Activated naive CD8-positive, alpha-beta T cell treated with anti-CD3 and anti-CD28 coated beads, Interleukin-2, amount 50 U/mL, for 24 hours (primary cell): ENCODE measurements around the gene SYCE1L.
"Not testable (repeated sequence)": the region's sequence is repeated elsewhere in the genome, so short reads cannot be mapped to it uniquely, and the experiment has no call there.

Experiments used
- ATAC-seq: fragments of 150-1000 bp; cut with Tn5 transposase; one replicate; pipeline ENCODE4 v1.10.0; 2021
- DNase-seq: peaks from one replicate; pipeline ENCODE4 v3.0.0; 2021
- H3K27ac Mint-ChIP-seq: one replicate; pipeline ENCODE4 v1.8.0; 2021; ENCODE audit warnings: mild to moderate bottlenecking, mixed read lengths
- H3K27me3 Mint-ChIP-seq: one replicate; pipeline ENCODE4 v1.8.0; 2021; ENCODE audit warnings: mixed read lengths
- H3K36me3 Mint-ChIP-seq: one replicate; pipeline ENCODE4 v1.8.0; 2021; ENCODE audit warnings: low read depth, mixed read lengths
- H3K4me1 Mint-ChIP-seq: one replicate; pipeline ENCODE4 v1.8.0; 2021; ENCODE audit warnings: mixed read lengths
- H3K4me3 Mint-ChIP-seq: one replicate; pipeline ENCODE4 v1.8.0; 2021; ENCODE audit warnings: mild to moderate bottlenecking, moderate library complexity, mixed read lengths
- H3K9me3 Mint-ChIP-seq: one replicate; pipeline ENCODE4 v1.8.0; 2021; ENCODE audit warnings: mixed read lengths

Gene SYCE1L

DNA sequence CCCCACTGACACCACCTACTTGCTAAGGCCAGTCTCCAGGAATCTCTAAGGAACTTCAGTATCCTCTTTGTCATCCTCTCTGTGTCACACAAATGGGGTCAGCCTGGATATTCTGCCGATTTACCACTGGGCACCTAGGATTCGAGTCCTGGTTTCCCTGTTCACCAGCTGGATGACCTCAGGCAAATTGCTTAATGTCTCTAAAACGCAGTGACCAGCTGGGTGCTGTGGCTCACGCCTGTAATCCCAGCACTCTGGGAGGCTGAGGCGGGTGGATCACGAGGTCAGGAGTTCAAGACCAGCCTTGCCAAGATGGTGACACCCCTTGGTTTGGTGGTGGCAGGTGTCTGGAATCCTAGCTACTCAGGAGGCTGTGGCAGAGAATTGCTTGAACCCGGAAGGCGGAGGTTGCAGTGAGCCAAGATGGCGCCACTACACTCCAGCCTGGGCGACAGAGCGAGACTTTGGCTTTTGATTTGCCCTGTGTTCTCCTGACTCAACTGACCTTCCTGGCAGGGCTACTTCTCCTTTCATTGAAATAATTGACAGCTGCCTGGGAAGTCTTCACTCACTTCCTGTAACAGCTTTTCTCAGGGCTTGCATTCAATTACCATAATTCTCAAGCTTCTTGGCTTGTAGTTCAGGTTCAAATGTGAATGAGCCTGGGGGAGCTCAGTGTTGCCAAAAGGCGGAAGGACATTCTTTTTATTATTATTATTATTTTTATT, 15.4 kb downstream of the SYCE1L start:
- Mint-ChIP-seq H3K27me3 (no peaks in the 10 kb centered on the region), H3K4me3 (no peak overlapping the region), H3K4me1 (peaks cover 15% of the 10 kb centered on the region), H3K27ac (no peak overlapping the region), H3K9me3 (no peaks in the 10 kb centered on the region), H3K36me3 (no peaks in the 10 kb centered on the region)
- no peak for ATAC-seq
- DNase-seq: no peak

DNA sequence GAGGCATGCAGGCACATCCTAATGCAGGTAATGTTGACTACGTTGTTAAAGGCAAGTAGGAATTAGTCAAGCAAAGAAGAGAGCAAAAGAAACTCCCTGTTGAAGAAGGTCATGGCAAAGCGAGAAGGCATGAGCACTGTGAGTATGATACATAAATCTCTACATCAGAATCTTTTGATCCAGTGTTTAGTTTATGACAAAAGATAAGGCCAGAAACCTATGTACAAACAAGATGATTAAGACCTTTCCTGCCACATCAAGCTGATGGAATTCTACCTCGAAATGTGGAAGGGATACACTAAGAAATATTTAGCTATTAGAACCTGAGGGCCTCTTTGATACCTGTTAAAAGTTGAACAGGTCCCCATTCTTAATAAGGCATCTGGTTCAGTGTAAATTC, 20.2 kb downstream of the SYCE1L start:
- ATAC-seq: no peak
- no peak for DNase-seq
- H3K4me3 Mint-ChIP-seq: no peak overlapping the region
- no peaks in the 10 kb centered on the region for H3K9me3 Mint-ChIP-seq
- H3K27me3 Mint-ChIP-seq: no peaks in the 10 kb centered on the region
- H3K4me1 Mint-ChIP-seq: no peaks in the 10 kb centered on the region
- no peaks in the 10 kb centered on the region for H3K36me3 Mint-ChIP-seq
- no peak overlapping the region for H3K27ac Mint-ChIP-seq

DNA sequence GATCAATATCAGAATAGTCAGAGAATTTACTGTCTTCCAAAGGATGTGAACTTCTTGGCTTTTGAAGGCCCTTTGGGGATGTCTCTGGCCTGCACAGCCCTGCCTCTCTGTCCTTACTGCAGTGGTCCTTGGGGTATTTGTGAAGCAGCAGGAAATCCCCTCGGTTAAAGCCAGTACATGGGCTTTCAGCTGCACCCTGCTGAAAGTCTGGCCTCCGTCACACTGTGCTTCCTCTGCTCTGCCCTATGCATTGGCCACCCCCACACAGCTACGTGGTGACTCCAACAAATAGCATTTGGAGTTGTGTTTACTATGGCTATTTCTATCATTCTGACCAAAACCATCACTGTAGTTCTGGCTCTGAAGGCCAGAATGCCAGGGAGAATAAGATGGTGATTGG, 21.2 kb downstream of the SYCE1L start:
- Mint-ChIP-seq H3K4me1 (no peaks in the 10 kb centered on the region), H3K36me3 (no peaks in the 10 kb centered on the region), H3K4me3 (no peak overlapping the region), H3K27ac (no peak overlapping the region), H3K27me3 (peaks cover 2% of the 10 kb centered on the region), H3K9me3 (no peaks in the 10 kb centered on the region)
- ATAC-seq (no peak), DNase-seq (no peak)

DNA sequence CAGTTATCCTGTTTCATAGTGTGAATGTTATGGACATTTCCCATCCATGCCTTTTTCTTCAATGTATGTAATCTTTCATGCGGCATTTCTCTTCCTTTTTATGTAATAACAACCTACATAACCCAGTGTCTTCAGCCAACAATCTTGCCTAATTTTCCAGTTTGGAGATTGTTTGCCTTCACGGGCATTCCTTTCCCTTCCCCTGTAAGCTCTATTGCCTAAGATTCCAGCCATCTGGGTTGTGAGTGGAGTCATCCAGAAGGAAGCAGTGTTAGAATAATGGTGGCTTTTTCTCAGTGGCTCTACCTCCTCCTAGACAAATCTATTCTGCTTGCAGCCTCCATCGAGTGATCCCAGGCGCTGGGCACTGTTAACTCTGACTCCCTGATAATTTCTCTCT, 22.3 kb downstream of the SYCE1L start:
- DNase-seq (no peak), ATAC-seq (no peak)
- Mint-ChIP-seq H3K4me3 (no peak overlapping the region), H3K9me3 (no peaks in the 10 kb centered on the region), H3K27me3 (peaks cover 6% of the 10 kb centered on the region), H3K36me3 (no peaks in the 10 kb centered on the region), H3K27ac (no peak overlapping the region), H3K4me1 (no peaks in the 10 kb centered on the region)

DNA sequence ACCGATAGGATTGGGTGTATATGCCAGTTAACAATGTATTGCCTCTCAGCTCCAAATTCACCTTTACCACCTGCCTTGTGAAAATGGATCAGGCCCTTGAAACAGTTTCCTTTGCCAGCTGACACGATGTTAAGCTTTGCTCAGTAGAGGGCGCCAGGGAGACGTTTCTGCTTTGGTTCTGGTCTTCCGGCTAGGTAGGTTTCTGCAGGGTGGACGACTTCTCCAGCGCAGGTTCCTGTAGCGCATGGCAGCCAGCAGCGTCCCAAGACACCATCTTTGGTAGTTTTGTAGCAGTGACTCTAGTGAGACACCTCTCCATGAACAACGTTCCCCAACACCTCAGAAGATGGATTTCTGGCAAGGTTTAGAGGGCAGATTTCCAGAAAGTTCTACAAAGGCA, 24.0 kb downstream of the SYCE1L start:
- peak; percentile 41 for DNase-seq
- Mint-ChIP-seq H3K27ac (no peak overlapping the region), H3K36me3 (no peaks in the 10 kb centered on the region), H3K9me3 (no peaks in the 10 kb centered on the region), H3K27me3 (peaks cover 8% of the 10 kb centered on the region), H3K4me3 (no peak overlapping the region), H3K4me1 (no peaks in the 10 kb centered on the region)
- ATAC-seq: no peak

DNA sequence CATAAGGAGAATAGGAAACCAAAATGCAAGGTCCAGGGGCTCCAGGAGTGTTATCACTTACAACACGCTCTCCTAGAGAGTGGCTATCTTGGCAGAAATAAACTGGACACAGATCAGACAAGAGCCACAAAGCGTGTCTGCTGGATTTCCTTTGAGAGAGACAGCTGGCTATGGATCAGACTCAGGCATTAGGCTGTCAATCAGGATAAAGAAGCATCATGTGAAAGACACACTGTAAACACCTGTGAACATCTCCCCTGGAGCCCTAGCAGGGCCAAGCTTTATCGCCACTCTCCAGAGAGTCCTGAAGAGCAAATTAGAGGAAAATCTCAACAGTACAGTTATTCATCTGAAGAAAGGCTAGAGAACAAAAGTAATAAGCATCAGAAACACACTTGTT, 26.0 kb downstream of the SYCE1L start:
- Mint-ChIP-seq H3K9me3 (no peaks in the 10 kb centered on the region), H3K4me1 (no peaks in the 10 kb centered on the region), H3K36me3 (no peaks in the 10 kb centered on the region), H3K27me3 (peaks cover 10% of the 10 kb centered on the region), H3K4me3 (no peak overlapping the region), H3K27ac (no peak overlapping the region)
- no peak for DNase-seq
- ATAC-seq: no peak

DNA sequence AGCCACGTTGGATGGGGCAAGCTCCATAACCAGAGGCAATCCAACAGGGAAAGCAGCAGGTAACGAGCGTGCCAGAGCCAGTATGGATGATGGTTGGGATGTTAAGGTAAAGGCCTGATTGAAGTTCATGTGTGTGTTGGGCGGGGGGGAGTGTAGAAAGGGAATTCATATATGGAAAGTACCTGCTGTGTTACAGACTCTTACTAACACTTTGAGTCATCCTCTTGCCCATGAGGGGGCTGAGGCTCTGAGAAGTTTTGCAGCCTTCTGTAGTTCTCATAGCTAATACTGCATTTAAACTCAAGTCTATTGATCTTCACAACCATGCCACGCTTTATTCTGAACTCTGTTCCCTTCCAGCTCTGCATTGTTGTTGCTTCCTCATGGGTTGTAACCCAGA, 28.5 kb downstream of the SYCE1L start:
- DNase-seq: no peak
- Mint-ChIP-seq H3K4me1 (no peaks in the 10 kb centered on the region), H3K27ac (no peak overlapping the region), H3K9me3 (no peaks in the 10 kb centered on the region), H3K27me3 (peaks cover 16% of the 10 kb centered on the region), H3K36me3 (no peaks in the 10 kb centered on the region), H3K4me3 (no peak overlapping the region)
- ATAC-seq: peak; percentile 61

DNA sequence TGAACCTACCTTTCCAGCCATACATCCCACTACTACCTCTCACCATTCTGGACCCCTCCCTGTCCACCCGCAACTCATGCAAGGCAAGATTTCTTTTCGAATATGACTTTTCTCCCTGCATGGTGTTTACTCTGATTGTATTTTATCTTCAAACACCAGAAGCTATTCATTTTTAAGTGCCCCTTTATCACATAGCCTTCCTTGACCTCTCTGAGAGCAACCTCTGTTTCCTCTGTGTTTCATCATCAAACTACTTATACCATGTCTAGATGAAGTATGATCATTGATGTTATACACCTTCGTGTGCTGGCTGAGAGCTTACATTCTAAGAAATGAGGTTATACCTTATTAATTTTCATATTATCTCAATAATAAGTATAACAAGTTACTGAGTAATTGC, 31.8 kb downstream of the SYCE1L start:
- no peak overlapping the region for H3K27ac Mint-ChIP-seq
- DNase-seq (no peak), ATAC-seq (no peak)
- no peaks in the 10 kb centered on the region for H3K36me3 Mint-ChIP-seq
- H3K4me1 Mint-ChIP-seq: no peaks in the 10 kb centered on the region
- H3K4me3 Mint-ChIP-seq: no peak overlapping the region
- no peaks in the 10 kb centered on the region for H3K9me3 Mint-ChIP-seq
- peaks cover 26% of the 10 kb centered on the region for H3K27me3 Mint-ChIP-seq

DNA sequence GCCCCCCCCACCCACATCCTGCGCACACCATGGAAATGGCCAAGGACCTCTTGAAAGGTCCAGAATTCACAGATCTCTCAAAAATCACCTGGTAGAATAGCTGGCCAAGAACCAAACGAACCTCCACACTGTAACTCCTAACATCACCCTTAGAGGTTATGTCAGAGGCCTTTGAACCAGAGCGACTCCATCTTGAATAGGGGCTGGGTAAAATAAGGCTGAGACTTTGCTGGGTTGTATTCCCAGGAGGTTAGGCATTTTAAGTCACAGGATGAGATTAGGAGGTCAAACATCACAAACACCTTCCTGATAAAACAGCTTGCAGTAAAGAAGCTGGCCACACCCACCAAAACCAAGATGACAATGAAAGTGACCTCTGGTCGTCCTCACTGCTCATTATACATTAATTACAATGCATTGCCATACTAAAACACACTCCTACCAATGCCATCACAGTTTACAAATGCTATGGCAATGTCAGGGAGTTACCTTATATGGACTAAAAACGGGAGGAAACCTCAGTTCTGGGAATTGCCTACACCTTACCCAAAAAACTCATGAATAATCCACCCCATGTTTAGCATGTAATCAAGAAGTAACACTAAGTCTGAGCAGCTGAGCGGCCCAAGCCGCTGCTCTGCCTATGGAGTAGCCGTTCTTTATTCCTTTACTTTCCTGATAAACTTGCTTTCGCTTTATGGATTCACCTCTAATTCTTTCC, 34.8 kb downstream of the SYCE1L start:
- peaks cover 4% of the 10 kb centered on the region for H3K4me1 Mint-ChIP-seq
- H3K27ac Mint-ChIP-seq: no peak overlapping the region
- H3K36me3 Mint-ChIP-seq: no peaks in the 10 kb centered on the region
- H3K9me3 Mint-ChIP-seq: no peaks in the 10 kb centered on the region
- DNase-seq: no peak
- H3K4me3 Mint-ChIP-seq: no peak overlapping the region
- H3K27me3 Mint-ChIP-seq: peaks cover 23% of the 10 kb centered on the region
- no peak for ATAC-seq

DNA sequence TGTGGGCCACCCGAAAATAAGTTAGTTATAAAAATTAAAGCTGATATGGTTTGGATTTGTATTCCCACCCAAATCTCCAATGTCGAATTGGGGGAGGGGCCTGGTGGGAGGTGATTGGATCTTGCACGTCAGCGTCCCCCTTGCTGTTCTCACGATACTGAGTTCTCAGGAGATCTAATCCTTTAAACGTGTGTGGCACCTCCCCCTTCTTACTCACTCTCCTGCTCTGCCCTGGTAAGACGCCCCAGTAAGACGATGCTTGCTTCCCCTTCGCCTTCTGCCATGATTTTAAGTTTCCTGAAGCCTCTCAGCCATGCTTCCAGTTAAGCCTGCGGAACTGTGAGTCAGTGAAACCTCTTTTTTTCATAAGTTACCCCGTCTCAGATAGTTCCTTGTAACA, 35.4 kb downstream of the SYCE1L start:
- Mint-ChIP-seq H3K27ac (no peak overlapping the region), H3K27me3 (peaks cover 23% of the 10 kb centered on the region), H3K9me3 (no peaks in the 10 kb centered on the region), H3K4me3 (no peak overlapping the region), H3K36me3 (no peaks in the 10 kb centered on the region), H3K4me1 (peaks cover 4% of the 10 kb centered on the region)
- no peak for ATAC-seq
- DNase-seq: no peak

DNA sequence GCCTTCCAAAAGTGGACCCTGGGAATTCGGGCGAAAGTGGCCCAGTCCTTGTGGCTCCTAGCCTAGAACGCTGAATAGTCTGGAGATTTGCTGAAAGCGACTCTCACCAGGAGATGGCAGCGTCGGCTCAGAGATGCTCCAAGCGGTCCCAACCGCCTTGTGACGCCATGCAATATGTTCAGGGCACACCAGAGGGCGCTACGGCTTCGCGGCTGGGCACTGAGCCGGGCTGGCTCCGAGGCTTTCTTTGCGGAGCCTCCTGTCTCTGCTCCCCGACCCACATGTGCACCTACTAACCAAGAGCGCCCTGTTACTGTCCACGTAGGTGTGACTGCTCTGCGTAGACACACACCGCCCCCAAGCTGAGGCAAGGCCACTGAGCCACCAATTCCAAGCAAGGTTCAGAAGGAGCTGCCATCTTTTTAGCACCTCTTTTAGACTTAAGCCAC, 36.9 kb downstream of the SYCE1L start:
- Mint-ChIP-seq H3K36me3 (no peaks in the 10 kb centered on the region), H3K4me3 (no peak overlapping the region), H3K27me3 (peaks cover 18% of the 10 kb centered on the region), H3K9me3 (no peaks in the 10 kb centered on the region), H3K4me1 (peaks cover 4% of the 10 kb centered on the region), H3K27ac (no peak overlapping the region)
- ATAC-seq: peak; percentile 95
- peak; percentile 89 for DNase-seq

DNA sequence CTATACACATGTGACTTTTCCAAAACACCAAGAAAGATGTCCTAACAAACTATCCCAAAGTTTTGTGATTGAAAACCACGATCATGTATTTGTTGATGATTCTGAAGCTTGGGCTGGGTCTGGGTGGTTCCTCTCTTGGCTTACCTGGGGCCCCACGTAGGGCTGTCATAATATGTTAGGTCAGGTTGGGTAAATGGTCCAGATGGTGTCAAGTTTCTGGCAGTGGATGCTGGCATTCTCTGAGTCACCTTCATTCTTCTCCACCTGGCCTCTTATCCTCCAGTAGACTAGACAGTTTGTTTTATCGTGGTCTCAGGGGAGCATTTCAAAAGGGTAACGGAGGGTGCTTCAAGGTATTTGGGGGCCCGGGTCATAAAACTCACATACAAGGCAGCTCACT, 39.4 kb downstream of the SYCE1L start:
- Mint-ChIP-seq H3K36me3 (no peaks in the 10 kb centered on the region), H3K4me1 (peaks cover 4% of the 10 kb centered on the region), H3K4me3 (no peak overlapping the region), H3K9me3 (no peaks in the 10 kb centered on the region), H3K27me3 (peaks cover 14% of the 10 kb centered on the region), H3K27ac (no peak overlapping the region)
- ATAC-seq: no peak
- DNase-seq: no peak

DNA sequence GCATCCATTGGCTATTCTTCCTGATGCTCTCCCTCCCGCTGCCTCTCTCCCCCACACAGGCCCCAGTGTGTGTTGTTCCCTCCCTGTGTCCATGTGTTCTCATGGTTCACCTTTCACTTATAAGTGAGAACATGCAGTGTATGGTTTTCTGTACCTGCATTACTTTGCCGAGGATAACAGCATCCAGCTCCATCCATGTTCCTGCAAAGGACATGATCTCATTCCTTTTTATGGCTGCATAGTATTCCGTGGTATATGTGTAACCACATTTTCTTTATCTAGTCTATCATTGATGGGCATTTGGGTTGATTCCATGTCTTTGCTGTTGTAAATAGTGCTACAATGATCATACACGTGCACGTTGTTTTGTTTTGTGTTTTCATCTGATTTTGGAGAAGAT, 43.3 kb downstream of the SYCE1L start:
- not testable (repeated sequence) for H3K4me1 Mint-ChIP-seq, H3K36me3 Mint-ChIP-seq, H3K9me3 Mint-ChIP-seq, H3K27ac Mint-ChIP-seq, ATAC-seq, DNase-seq, H3K27me3 Mint-ChIP-seq, H3K4me3 Mint-ChIP-seq

DNA sequence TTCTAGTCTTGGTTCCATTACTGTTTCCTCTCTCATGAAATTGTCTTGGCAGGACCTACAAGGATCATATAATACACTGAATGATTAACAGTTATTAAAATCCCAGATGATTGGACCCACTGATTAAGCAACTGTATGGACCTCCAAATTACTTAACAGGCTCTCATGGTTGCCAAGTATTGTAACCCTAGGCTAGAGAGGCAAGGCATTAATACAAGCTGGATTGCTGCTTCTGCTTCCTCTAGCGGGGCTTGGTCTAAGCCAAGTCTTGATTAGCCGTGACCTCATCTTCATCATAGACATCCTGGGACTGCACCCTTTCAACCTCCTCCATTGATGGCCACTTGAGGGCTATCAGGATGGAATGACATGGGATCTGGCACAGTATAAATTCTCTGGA, 46.9 kb downstream of the SYCE1L start:
- Mint-ChIP-seq H3K36me3 (no peaks in the 10 kb centered on the region), H3K27ac (no peak overlapping the region), H3K27me3 (peaks cover 1% of the 10 kb centered on the region), H3K4me3 (no peak overlapping the region), H3K9me3 (no peaks in the 10 kb centered on the region), H3K4me1 (no peaks in the 10 kb centered on the region)
- no peak for DNase-seq
- ATAC-seq: no peak

DNA sequence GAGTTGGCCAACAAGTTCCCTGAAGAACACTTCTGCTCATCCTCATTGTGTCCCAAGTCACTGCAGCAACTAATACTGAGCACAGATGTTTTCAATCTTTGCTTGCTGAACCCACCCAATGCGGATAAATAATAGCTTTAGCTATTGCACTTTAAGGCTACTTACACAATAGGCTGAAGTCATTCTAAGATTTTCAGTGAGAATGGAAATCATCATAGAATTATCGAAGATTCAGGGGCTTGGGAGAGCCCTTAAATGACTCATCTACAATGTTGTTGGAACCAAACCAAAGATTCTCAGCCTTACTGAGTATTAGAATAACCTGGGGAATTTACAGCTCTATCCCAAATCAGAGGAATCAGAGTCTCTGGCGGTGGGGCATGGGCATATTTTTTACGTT, 51.2 kb downstream of the SYCE1L start:
- ATAC-seq (no peak), DNase-seq (no peak)
- Mint-ChIP-seq H3K4me1 (no peaks in the 10 kb centered on the region), H3K4me3 (no peak overlapping the region), H3K9me3 (no peaks in the 10 kb centered on the region), H3K27ac (no peak overlapping the region), H3K36me3 (no peaks in the 10 kb centered on the region), H3K27me3 (peaks cover 4% of the 10 kb centered on the region)
